ENCODE results near the gene ACOT11. TPM values are rescaled to one million over a fixed set of nuclear protein-coding genes. Genes with fewer than 3 reads are reported as not detected.

Gene ACOT11
- total RNA-seq, 2 donors from 2014 or later, result 5.6 to 6.0 TPM

- H3K9me3 ChIP-seq (ENCODE audit: control insufficient read depth, low read length), result no peaks in the 10 kb centered on the region
- H3K36me3 ChIP-seq (ENCODE audit: control insufficient read depth, insufficient read depth, low read length), result no peaks in the 10 kb centered on the region
- no peak for TF ChIP-seq CTCF (conservative IDR thresholded peaks at IDR 0.05)
- DNase-seq, result no peak
- H3K27me3 Mint-ChIP-seq (ENCODE audit: insufficient read depth), result no peaks in the 10 kb centered on the region
- H3K27me3 ChIP-seq (ENCODE audit: control insufficient read depth, insufficient read depth, low read length, poor library complexity, severe bottlenecking), result no peaks in the 10 kb centered on the region
- H3K4me1 ChIP-seq (ENCODE audit: control insufficient read depth, insufficient read depth, low read length), result no peaks in the 10 kb centered on the region
- no peaks in the 10 kb centered on the region for H3K9me3 Mint-ChIP-seq
- WGBS, 2 experiments (ENCODE audit: insufficient coverage in 1 of 2, insufficient read length in 1 of 2), result 89 to 95% methylated on average over 11 to 13 of the region's 13 CpGs
- no peak overlapping the region for H3K27ac ChIP-seq (ENCODE audit: low read depth, low read length)
- H3K36me3 Mint-ChIP-seq (ENCODE audit: low read depth), result no peaks in the 10 kb centered on the region
- H3K27ac Mint-ChIP-seq, result no peak overlapping the region
- H3K4me1 Mint-ChIP-seq, result no peaks in the 10 kb centered on the region
- no peak overlapping the region for H3K4me3 Mint-ChIP-seq
- no peak overlapping the region for H3K9ac ChIP-seq (ENCODE audit: extremely low read depth, low read length, poor library complexity, severe bottlenecking)
- no peak overlapping the region for H3K4me3 ChIP-seq (ENCODE audit: low read length)
Observed at GRCh38 chr1:54599211-54599823, 51.3 kb downstream of the ACOT11 start.

GRCh38 chr1:54600947-54601721, 53.1 kb downstream of the ACOT11 start:
- no peak for DNase-seq
- no peaks in the 10 kb centered on the region for H3K4me1 ChIP-seq (ENCODE audit: control insufficient read depth, insufficient read depth, low read length)
- H3K4me3 ChIP-seq (ENCODE audit: low read length), result no peak overlapping the region
- H3K4me3 Mint-ChIP-seq, result no peak overlapping the region
- no peaks in the 10 kb centered on the region for H3K9me3 Mint-ChIP-seq
- H3K27ac Mint-ChIP-seq, result no peak overlapping the region
- 88 to 96% methylated on average over 7 to 21 of the region's 21 CpGs for WGBS, 2 experiments (ENCODE audit: insufficient coverage in 1 of 2, insufficient read length in 1 of 2)
- no peaks in the 10 kb centered on the region for H3K27me3 ChIP-seq (ENCODE audit: control insufficient read depth, insufficient read depth, low read length, poor library complexity, severe bottlenecking)
- H3K27me3 Mint-ChIP-seq (ENCODE audit: insufficient read depth), result no peaks in the 10 kb centered on the region
- H3K4me1 Mint-ChIP-seq, result no peaks in the 10 kb centered on the region
- H3K36me3 ChIP-seq (ENCODE audit: control insufficient read depth, insufficient read depth, low read length), result no peaks in the 10 kb centered on the region
- no peak overlapping the region for H3K27ac ChIP-seq (ENCODE audit: low read depth, low read length)
- TF ChIP-seq CTCF (conservative IDR thresholded peaks at IDR 0.05), result no peak
- H3K9ac ChIP-seq (ENCODE audit: extremely low read depth, low read length, poor library complexity, severe bottlenecking), result no peak overlapping the region
- no peaks in the 10 kb centered on the region for H3K36me3 Mint-ChIP-seq (ENCODE audit: low read depth)
- H3K9me3 ChIP-seq (ENCODE audit: control insufficient read depth, low read length), result no peaks in the 10 kb centered on the region

GRCh38 chr1:54601730-54602129, 53.7 kb downstream of the ACOT11 start:
- Mint-ChIP-seq H3K9me3 (no peaks in the 10 kb centered on the region), H3K4me1 (no peaks in the 10 kb centered on the region), H3K4me3 (no peak overlapping the region), H3K27me3 (ENCODE audit: insufficient read depth) (no peaks in the 10 kb centered on the region), H3K27ac (no peak overlapping the region), H3K36me3 (ENCODE audit: low read depth) (no peaks in the 10 kb centered on the region)
- TF ChIP-seq CTCF (conservative IDR thresholded peaks at IDR 0.05), result no peak
- 93 to 96% methylated on average over 4 to 10 of the region's 10 CpGs for WGBS, 2 experiments (ENCODE audit: insufficient coverage in 1 of 2, insufficient read length in 1 of 2)
- Histone ChIP-seq H3K36me3 (ENCODE audit: control insufficient read depth, insufficient read depth, low read length) (no peaks in the 10 kb centered on the region), H3K9me3 (ENCODE audit: control insufficient read depth, low read length) (no peaks in the 10 kb centered on the region), H3K27me3 (ENCODE audit: control insufficient read depth, insufficient read depth, low read length, poor library complexity, severe bottlenecking) (no peaks in the 10 kb centered on the region), H3K4me1 (ENCODE audit: control insufficient read depth, insufficient read depth, low read length) (no peaks in the 10 kb centered on the region), H3K27ac (ENCODE audit: low read depth, low read length) (no peak overlapping the region), H3K4me3 (ENCODE audit: low read length) (no peak overlapping the region), H3K9ac (ENCODE audit: extremely low read depth, low read length, poor library complexity, severe bottlenecking) (no peak overlapping the region)
- DNase-seq, result no peak

All from endodermal cell (in vitro differentiated cells).